ENCODE results near the gene PAN3.
A peak's percentile ranks its signal among the peaks of the same experiment; 100 is the strongest.
"Not testable (repeated sequence)": the region's sequence is repeated elsewhere in the genome, so short reads cannot be mapped to it uniquely, and the experiment has no call there.

PAN3 gene

GRCh38 chr13:28138012-28138755 is at the start of gene PAN3:
PAN3 (plus strand) TSS chr13:28138545; CDS start chr13:28138658, 113 bp downstream.
- DNase-seq (ENCODE audit: low read depth) = no peak

GRCh38 chr13:28089065-28089464 is 49.3 kb upstream of the PAN3 start:
- no peak for DNase-seq (ENCODE audit: low read depth)

- no peak for DNase-seq (ENCODE audit: low read depth)
These were observed 45.9 kb upstream of the PAN3 start for GRCh38 chr13:28092431-28092830.

GRCh38 chr13:28093881-28094280 is 44.5 kb upstream of the PAN3 start:
- DNase-seq (ENCODE audit: low read depth) = no peak

GRCh38 chr13:28094306-28094705 is 44.0 kb upstream of the PAN3 start:
- no peak for DNase-seq (ENCODE audit: low read depth)

GRCh38 chr13:28097503-28097902 is 40.8 kb upstream of the PAN3 start:
- DNase-seq (ENCODE audit: low read depth) = no peak

GRCh38 chr13:28099396-28100149 is 38.8 kb upstream of the PAN3 start:
- no peak for DNase-seq (ENCODE audit: low read depth)

- DNase-seq (ENCODE audit: low read depth) = peak; percentile 1
These were observed 37.9 kb upstream of the PAN3 start, which contains the start of gene FLT3 for GRCh38 chr13:28100150-28101121. FLT3 (minus strand) TSS chr13:28100576; CDS start chr13:28100510, 66 bp downstream.

- not testable (repeated sequence) for DNase-seq (ENCODE audit: low read depth)
These were observed 36.5 kb upstream of the PAN3 start for GRCh38 chr13:28101886-28102285.

- DNase-seq (ENCODE audit: low read depth) = no peak
These were observed 31.4 kb upstream of the PAN3 start for GRCh38 chr13:28106976-28107375.

GRCh38 chr13:28110414-28110813 is 27.9 kb upstream of the PAN3 start:
- DNase-seq (ENCODE audit: low read depth) = no peak

GRCh38 chr13:28116736-28117135 is 21.6 kb upstream of the PAN3 start:
- no peak for DNase-seq (ENCODE audit: low read depth)

GRCh38 chr13:28117689-28118377 is 20.5 kb upstream of the PAN3 start:
- DNase-seq (ENCODE audit: low read depth) = no peak

GRCh38 chr13:28120317-28120716 is 18.0 kb upstream of the PAN3 start:
- no peak for DNase-seq (ENCODE audit: low read depth)

- no peak for DNase-seq (ENCODE audit: low read depth)
These were observed 17.1 kb upstream of the PAN3 start for GRCh38 chr13:28121224-28121623.

GRCh38 chr13:28128030-28128429 is 10.3 kb upstream of the PAN3 start:
- no peak for DNase-seq (ENCODE audit: low read depth)

GRCh38 chr13:28128926-28129325 is 9.4 kb upstream of the PAN3 start:
- no peak for DNase-seq (ENCODE audit: low read depth)

- no peak for DNase-seq (ENCODE audit: low read depth)
These were observed 8.2 kb upstream of the PAN3 start for GRCh38 chr13:28129911-28130693.

GRCh38 chr13:28131646-28132045 is 6.7 kb upstream of the PAN3 start:
- DNase-seq (ENCODE audit: low read depth) = no peak

- DNase-seq (ENCODE audit: low read depth) = no peak
These were observed 1.4 kb upstream of the PAN3 start for GRCh38 chr13:28136916-28137315.

GRCh38 chr13:28137596-28137995 is 749 bp upstream of the PAN3 start:
- DNase-seq (ENCODE audit: low read depth) = no peak

All from non-pigmented ciliary epithelial cell (primary cell).